Measurements from ENCODE around the gene INPP4A.

DNA sequence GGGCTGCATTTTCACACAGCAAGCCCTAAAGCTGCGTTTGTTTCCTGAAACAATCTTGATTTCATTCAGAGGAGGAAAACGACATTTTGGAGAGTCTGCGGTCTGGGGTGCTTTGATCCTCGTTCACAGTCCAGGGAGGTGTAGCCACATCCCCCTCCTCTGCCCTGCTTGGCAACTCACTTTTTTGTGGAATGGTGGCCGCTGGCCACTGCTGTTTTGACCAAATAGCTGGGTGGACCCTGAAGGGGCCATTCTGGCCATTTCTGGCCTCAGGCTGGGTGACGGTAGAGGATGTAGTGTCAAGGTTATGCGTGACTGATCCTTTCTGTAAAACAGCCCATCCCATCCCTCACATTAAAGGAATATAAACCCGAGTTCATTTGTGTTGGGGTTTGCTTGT is 62.2 kb downstream of the INPP4A start:
- TF ChIP-seq EZH2 (IDR thresholded peaks at IDR 0.05; ENCODE audit: low read length), result no peak
- TF ChIP-seq, protein P1, sequence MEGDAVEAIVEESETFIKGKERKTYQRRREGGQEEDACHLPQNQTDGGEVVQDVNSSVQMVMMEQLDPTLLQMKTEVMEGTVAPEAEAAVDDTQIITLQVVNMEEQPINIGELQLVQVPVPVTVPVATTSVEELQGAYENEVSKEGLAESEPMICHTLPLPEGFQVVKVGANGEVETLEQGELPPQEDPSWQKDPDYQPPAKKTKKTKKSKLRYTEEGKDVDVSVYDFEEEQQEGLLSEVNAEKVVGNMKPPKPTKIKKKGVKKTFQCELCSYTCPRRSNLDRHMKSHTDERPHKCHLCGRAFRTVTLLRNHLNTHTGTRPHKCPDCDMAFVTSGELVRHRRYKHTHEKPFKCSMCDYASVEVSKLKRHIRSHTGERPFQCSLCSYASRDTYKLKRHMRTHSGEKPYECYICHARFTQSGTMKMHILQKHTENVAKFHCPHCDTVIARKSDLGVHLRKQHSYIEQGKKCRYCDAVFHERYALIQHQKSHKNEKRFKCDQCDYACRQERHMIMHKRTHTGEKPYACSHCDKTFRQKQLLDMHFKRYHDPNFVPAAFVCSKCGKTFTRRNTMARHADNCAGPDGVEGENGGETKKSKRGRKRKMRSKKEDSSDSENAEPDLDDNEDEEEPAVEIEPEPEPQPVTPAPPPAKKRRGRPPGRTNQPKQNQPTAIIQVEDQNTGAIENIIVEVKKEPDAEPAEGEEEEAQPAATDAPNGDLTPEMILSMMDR (optimal IDR thresholded peaks at IDR 0.05 in 1 of 3, IDR thresholded peaks at IDR 0.05 in 1 of 3, conservative IDR thresholded peaks at IDR 0.05 in 1 of 3; ENCODE audit: extremely low read depth in 1 of 3, insufficient read depth in 2 of 3, low read length in 3 of 3), result no peak
